Kasumi-1 (cell line): Measurements from ENCODE around the gene RASGRP4.
A peak's percentile ranks its signal among the peaks of the same experiment; 100 is the strongest.
"Not testable (repeated sequence)": the region's sequence is repeated elsewhere in the genome, so short reads cannot be mapped to it uniquely, and the experiment has no call there.

Source experiments
- DNase-seq, 2 experiments: peaks; one replicate each; lab custom pipeline; 2025; lab: John Stamatoyannopoulos, UW

Gene RASGRP4

DNA sequence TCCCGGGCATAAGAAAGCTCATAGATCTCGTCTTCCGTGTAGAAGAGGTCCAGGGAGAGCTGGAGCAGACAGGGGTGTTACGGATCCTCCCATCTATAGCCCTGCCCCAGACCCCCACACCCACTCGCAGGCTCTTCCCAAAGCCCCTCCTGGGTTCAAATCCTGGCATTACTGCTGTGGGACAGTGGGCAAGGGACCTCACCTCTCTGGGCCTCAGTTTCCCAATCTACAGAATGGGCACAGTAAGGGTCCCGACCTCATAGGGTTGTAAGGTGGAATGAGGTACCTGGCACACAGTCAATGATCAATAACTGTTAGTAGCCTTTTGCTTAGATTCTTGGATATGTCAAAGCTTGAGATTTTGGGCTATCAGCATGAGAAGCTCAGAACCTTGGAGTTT is 12.6 kb downstream of the RASGRP4 start:
- no peak for DNase-seq

DNA sequence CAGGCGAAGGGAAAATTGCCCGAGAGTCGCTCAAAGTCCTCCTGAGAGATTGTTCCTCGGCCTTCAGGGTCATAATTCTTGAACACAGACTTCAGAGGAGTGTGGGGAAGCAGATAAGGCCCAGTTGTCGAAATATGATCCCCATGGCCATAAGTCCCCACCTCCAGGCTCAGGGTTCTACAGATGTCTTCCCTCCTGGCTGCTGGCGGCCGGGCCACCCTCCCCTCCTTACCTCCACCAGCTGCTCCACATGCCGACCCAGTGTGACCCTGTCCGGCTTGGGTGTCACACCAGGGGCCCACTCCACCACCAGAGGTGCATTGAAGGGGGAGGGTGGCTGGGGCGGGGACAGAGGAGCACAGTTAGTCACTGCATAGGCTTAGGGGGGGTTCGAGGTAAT is 13.1 kb downstream of the RASGRP4 start:
- DNase-seq, result no peak

DNA sequence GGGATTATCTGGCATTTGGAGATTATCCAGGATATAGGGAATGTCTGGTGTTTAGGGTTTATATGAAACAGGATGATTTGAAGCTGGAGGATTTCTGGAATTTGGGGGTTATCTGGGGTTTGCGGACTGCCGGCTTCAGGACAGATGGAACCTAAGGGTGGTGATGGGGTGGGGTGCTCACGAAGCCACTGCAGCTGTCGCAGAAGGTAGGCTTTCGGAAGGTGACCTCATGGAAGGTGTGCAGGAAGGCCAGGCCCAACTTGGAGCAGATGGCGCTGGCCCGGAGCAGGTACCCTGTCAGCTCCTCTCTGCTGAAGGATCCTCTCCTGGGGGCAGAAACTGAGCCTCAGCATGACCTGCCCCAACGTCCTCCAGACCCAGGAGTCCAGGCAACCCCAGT is 13.5 kb downstream of the RASGRP4 start:
- DNase-seq, result no peak

DNA sequence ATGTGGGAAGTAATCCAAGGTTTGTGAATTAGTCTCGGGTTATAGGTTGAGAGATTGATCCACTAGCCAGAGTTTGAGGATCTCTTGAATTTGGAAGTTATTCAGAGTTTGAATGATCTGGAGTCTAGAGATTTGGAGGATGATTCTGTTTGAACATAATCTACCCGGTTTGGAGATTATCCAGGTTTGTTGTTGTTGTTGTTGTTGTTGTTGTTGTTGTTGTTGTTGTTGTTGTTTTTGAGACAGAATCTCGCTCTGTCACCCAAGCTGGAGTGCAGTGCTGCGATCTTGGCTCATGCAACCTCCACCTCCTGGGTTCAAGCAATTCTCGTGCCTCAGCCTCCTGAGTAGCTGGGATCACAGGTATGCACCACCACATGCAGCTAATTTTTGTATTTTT is 14.1 kb downstream of the RASGRP4 start:
- not testable (repeated sequence) for DNase-seq

DNA sequence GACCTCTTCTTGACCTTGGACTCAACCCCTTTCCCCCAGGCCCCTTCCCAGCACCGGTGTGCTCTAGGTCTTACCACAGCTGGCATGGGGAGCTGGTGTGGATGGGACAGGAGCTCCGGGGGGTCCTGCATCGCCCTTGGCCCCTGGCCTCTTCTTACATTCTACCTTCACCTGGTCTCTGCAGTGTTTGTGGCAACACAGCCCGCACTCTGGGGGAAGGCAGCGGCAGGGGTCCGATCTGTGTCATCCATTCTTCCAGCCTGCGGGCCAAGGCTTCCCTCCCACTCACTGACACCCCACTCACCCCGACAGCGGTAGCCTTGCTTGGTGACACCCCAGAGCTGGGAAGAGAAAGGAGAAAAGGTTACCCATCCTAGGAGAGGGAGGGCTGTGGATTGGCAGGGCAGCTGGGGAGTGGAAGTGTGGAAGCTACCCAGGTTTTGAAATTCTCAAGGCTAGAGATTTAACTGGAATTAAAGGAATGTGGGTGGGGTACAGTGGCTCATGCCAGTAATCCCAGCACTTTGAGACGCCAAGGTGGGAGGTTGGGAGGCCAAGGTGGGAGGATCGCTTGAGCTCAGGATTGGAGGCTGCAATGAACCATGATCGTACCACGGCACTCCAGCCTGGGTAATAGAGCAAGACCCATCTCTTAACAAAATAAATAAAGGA is 14.8 kb downstream of the RASGRP4 start:
- no peak for DNase-seq

DNA sequence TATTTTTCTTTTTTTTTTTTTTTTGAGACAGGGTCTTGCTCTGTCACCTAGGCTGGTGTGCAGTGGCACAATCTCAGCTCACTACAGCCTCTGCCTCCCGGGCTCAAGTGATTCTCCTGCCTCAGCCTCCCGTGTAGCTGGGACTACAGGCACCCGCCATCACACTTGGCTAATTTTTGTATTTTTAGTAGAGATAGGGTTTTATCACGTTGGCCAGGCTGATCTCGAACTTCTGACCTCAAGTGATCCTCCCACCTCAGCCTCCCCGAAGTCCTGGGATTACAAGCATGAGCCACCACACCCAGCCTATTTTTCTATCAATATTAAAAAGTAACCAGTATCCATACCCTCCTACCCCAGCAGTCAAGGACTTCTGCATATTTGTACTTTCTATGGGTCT is 15.6 kb downstream of the RASGRP4 start:
- DNase-seq, result not testable (repeated sequence)

DNA sequence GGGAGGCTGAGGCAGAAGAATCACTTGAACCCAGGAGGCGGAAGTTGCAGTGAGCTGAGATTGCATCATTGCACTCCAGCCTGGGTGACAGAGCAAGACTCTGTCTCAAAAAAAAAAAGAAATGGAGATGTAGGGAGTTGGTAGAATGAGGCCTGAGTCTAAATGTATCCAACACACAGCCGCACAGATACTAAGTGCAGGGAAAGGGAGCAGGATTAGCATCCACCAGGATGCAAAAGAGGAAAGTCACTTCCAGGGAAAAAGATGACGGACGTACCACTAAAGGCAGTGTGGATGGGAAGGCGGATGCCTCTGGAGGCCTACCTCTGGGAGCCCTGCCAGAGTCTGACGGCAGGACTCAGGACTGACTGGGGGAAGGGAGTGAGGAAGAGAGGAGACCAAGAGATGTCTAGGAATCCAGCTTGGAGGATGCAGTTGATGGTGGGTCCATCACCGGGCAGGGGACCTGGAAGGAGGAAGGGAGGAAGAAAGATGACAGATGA is 16.3 kb downstream of the RASGRP4 start:
- DNase-seq, result no peak

DNA sequence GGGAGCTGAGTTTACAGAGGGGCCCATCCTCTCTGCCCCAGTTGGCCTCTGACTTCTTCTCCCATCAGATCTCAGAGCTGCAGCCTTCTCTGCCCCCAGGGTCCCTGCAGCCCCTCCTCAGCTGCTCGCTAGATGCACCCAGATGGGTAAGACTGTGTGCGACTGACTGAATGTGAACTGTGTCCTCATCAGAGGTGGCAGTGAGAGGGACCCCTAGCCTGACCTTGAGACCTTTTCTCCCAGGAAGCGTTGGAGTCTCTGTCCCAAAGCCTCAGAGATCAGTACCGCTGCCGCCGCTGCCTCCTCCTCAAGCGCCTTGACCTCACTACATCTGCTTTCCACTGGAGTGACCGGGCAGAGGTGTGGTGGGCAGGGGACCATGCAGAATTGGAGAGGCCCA is 20.7 kb downstream of the RASGRP4 start:
- DNase-seq, result no peak

DNA sequence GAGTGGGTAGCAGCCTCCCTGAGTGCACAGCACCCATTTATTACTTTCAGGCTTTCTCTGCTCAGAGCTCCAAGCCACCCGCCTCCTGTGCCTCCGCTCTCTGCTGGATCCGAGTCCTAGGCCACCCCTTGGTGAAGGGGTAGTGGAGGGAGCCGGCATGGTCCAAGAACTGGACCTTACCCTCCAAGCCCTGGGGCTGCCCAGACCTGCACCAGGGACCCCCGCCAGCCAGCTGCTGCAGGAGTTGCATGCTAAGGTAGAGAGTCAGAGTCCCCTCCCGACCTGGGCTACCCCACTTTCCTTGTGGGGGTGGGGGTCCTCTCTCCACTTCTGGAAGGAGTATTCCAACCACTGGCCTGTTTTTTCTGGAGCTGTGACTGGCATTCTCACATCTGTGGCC is 21.2 kb downstream of the RASGRP4 start:
- DNase-seq, result no peak

DNA sequence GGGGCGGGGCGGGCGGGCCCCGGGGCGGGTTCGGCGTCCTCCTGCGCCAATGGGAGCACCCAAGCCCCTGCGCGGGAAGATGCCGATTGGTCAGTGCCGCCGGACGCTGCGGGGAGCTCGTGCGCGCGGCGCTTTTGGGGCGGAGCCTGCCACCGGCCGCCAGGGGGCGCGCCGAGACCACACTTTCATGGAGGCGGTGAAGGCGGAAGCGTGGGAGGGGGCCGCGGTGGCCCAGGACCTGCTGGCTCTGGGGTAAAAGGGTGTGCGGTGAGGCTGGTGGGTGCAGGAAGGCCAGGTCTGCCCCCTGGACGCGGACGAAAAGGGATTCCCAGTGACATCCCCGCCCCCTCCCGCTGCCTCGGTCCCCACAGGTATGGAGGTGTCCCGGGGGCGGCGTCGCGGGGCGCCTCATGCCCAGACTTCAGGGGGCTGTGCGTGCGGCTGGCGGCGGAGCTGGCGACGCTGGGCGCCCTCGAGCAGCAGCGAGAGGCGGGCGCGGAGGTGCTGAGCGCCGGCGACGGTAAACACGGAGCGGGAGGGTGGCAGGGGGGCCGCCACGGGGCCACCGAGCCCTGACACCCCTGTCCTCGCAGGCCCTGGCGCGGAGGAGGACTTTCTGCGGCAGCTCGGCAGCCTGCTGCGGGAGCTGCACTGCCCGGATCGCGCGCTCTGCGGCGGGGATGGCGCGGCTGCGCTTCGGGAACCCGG is 22.9 kb downstream of the RASGRP4 start, which contains the start of gene FAM98C:
FAM98C (plus strand) TSS at position 127 of the 708 bp plus-strand sequence; CDS start at position 188, 61 bp downstream.
- peak; percentile 93 to 96 for DNase-seq

DNA sequence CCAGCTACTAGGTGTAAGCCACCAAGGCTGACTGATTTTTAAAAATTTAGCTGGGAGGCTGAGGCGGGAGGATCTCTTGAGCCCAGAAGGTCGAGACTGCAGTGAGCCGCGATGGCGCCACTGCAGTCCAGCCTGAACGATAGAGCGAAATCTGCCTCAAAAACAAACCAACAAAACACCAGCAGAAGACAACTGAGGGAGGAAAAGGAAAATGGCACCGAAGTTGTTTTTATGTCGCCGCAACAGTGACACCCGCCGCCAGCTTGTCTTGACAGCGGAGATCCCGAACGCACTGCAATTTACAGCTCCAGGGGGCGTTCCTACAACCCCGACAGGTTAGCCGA is 23.4 kb downstream of the RASGRP4 start:
- no peak for DNase-seq

DNA sequence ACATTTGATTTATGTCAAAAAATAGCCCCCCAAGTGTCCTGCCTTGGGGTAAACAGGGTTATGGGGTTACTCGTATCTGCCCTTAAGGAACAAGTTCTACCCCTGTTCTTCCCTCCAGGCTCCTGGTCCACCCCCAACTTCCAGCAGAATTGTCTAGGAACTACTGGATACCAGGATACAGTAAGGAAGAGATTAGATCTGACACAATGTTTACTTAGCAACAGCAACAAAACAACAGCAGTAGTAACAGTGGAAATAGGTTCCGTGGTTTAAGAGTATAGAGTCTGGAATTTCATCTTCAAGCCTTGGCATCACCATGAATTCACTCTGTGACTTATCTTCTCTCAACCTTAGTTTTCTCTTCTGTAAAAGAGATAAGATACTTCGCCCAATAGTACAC is 24.9 kb downstream of the RASGRP4 start:
- no peak for DNase-seq

DNA sequence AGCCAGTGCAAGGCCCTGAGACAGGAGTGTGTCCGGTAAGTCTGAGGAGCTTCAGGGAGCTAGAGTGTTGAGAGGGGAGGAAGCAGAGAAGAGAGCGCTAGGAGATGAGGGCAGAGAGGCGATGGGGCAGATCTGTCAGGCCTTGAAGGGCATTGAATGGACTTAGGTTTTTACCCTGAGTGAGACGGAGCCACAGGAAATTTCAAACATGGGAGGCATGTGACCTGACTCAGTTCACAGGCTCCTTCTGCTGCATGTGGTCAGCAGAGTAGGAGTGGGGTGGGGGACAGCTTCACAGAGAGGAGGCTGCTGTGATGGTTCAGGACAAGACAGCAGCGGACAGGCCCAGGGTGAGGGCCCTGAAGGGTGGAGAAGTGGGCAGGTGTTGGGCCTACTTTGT is 25.7 kb downstream of the RASGRP4 start:
- no peak for DNase-seq

DNA sequence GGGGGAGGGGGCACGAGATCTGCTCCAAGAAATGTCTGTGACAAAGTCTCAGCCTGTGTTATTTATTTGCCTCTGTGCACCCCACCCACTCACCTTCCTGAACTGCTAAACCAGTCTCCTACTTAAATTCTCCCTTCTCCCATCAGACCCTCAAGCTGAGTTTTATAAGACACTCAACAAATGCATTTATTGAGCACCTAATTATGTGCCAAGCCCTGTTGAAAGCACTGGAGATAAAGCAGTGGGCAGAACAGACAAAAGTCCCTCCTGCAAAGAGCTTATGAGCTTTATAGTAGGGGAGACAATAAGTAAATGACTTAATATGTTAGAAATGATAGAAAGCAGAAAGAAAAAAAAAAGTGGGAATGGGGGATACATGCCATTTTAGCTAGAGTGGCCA is 26.5 kb downstream of the RASGRP4 start:
- no peak for DNase-seq

DNA sequence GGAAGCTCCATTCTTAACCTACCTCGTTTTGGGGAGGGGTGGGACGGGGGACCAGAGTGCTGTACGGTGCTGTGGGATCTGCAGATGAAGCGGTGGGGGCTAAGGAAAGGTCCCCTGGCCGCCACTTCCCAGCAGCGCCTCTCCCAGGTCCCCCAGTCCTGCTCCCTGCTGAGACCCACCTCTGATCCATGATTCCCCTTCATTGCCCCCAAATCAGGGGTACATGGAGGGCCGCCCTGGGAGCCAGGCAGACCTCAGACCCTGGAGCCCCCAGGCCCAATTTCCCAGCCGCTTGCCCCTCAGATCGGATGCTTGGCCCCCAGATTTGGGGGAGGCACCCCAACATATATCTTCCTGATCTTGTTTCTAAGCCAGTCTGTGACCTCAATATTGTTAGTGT is 26.9 kb downstream of the RASGRP4 start:
- DNase-seq, result no peak

DNA sequence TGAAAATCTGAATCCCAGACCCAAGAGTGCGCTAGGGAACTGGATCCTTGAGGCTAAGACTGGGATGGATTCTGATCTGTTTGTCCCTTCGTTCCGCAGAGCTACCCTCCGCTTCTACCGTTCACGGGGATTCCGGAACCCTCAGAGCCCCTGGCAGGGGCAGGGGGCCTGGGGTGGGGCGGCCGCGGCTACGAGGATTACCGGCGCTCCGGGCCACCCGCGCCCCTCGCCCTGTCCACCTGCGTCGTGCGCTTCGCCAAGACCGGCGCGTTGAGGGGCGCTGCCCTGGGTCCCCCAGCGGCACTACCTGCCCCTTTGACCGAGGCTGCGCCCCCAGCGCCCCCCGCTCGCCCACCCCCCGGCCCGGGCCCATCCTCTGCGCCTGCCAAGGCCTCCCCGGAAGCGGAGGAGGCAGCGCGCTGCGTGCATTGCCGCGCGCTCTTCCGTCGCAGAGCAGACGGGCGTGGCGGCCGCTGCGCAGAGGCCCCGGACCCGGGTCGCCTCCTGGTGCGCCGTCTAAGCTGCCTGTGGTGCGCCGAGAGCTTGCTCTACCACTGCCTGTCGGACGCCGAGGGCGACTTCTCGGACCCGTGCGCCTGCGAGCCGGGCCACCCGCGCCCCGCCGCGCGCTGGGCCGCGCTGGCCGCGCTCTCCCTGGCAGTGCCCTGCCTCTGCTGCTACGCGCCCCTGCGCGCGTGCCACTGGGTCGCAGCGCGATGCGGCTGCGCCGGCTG is 30.5 kb downstream of the RASGRP4 start:
- DNase-seq, result no peak

DNA sequence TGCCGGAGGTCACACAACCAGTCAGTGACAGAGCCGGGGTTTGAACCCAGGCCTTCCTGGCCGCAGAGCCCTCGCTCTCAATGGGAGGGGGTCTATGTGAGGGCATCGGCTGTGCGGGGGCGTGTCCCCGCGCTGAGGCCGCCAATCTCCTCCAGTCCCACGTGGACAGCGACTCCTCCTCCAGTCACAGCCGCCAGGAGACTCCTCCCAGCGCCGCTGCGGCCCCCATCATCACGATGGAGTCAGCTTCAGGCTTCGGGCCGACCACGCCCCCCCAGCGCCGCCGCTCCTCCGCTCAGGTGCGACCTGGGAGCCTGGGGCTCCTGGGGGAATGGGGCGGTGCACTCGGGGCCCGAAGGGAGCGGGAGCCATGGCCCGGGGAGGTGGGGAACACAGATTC is 31.5 kb downstream of the RASGRP4 start:
- DNase-seq, result no peak

DNA sequence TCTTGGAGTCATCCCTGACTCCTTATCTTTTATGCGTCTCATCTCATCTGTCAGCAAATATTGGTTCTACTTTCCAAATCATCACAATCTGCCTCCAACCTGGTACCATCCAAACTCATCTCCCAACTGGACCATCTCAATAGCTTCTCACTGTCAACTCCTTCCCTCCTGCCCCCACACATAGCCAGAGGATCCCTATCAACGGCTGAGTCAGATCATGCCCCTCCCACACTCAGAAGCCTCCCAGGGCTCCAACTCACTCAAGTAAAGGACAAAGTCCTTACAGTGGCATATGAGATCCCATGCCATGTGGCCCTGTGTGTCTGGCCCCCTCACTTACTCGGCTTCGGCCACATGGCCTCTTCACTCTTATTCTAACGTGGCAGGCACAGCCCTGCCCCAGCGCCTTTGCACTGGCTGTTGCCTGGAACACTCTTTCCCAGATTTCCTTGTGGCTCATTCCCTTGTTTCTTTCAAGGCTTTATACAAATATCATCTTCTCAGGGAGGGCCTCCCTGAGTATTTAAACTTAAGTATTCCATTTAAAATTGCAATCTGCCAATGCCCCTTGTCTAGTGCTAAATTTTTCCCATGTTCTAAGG is 33.2 kb downstream of the RASGRP4 start:
- DNase-seq, result no peak

DNA sequence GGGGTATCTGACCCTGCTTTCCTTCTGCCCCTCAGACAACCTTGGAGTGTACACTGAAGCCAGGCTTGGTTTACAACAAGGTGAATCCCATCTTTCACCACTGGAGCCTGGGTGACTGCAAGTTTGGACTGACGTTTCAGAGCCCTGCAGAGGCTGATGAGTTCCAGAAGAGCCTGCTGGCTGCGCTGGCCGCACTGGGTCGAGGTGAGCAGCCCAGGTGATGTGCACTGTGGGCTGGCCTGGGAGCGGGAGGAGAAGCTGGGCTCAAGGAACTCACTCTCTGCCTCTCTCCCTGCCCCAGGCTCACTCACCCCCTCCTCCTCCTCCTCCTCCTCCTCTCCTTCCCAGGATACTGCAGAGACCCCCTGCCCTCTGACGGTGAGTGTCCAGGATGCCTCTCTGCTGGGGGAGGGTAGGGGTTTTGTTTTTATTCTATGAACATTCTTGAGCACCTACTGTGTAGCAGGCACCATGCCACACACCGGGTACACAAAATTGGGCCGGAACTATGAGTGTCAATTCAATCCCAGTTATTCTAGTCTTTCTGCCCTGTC is 34.0 kb downstream of the RASGRP4 start:
- no peak for DNase-seq

DNA sequence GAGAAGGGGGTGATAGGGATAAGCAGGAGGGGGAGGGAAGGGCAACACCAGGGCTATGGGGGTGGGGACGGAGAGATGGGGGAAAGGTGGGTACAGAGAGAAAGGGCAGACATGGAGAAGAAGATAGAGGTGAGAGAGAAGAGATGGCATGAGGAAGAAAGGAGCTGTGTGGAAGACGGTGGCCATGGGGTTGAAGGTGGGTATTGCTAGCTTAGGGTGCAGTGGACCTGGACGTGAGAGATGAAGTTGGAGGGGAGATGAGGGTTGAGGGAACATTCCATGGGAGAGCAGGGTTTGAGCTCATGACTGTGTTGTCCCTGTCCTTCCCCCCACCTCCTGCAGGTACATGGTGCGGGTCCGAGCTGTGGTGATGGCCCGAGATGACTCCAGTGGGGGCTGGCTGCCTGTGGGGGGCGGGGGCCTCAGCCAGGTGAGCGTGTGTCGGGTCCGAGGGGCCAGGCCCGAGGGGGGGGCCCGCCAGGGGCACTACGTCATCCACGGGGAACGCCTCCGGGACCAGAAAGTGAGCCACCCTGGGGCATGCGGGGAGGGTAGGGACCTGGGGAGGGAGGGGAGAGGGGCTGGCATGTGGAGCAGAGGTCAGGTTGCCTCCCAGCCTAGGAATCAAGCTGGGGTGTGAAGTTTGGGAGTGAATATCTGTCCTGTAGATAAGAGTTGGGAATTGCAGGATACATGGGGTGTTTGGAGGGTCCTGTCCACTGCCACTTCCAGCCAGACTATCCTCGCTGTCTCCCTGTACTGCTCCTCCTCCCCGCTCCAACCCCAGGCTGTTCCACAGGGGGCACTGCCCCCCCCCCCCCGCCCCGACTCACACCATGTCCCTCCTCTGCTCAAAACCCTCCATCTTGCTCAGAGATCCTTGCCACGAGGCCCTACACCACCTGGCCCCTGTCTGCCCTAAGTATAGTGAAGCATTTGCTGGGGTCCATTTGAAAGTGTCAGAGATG is 35.8 kb downstream of the RASGRP4 start:
- no peak for DNase-seq
